ENCODE measurements around the gene KLF17.

The KLF17 gene, protein sequence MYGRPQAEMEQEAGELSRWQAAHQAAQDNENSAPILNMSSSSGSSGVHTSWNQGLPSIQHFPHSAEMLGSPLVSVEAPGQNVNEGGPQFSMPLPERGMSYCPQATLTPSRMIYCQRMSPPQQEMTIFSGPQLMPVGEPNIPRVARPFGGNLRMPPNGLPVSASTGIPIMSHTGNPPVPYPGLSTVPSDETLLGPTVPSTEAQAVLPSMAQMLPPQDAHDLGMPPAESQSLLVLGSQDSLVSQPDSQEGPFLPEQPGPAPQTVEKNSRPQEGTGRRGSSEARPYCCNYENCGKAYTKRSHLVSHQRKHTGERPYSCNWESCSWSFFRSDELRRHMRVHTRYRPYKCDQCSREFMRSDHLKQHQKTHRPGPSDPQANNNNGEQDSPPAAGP

DNA sequence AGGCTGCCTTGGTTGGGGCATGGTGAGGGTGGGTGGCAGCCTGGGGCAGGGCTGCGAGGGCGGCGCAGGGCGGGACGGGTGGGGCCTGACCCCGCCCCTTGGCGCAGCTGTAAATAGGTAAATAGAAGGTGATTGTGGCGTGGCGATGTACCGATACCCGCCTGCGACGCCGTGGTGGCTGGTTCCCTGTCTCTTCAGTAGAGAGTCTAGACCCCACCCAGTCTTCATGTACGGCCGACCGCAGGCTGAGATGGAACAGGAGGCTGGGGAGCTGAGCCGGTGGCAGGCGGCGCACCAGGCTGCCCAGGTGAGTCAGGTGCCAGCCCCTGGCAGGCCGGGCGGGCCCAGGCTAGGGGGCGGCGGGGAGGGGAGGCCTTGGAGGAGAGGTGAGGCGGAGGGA, at the start of gene KLF17:
Gene KLF17, plus strand, starts transcription at position 140 of the 400 bp plus-strand sequence. Its CDS starts 87 bp downstream, at position 227.
- DNase-seq = no peak

DNA sequence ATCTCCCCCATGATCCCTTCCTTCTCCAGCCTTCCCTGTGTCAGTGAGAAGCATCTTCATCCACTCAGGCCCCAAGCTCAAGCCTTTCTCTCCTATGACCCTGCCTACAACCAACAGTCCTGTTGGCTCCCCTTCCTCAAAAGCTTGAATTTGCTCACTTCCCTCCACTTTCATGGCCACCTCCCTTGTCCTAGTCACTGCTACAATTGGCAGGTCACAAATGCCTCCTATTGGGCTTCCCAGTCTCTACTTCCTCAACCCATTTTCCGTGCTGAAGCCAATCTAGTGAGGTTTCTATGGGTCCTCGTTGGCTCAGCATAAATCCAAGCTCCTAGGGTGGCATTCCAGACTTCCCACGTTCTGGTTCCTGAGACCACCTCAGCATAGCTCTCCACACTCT, 47.2 kb upstream of the KLF17 start:
- no peak for DNase-seq

DNA sequence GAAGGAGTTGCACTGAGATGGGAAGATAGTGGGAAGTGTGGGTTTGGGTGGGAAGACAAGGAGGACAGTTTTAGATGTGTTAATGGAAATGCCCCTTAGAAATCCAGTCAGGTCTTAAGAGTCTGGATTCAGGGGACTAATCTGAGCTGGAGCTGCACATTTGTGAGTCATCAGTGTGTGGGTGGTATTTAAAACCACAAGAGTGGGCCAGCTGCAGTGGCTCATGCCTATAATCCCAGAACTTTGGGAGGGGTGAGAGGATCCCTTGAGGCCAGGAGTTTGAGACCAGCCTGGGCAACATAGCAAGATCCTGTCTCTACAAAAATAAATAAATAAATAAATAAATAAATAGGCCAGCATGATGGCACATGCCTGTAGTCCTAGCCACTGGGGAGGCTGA, 46.4 kb upstream of the KLF17 start:
- DNase-seq = peak; percentile 60

DNA sequence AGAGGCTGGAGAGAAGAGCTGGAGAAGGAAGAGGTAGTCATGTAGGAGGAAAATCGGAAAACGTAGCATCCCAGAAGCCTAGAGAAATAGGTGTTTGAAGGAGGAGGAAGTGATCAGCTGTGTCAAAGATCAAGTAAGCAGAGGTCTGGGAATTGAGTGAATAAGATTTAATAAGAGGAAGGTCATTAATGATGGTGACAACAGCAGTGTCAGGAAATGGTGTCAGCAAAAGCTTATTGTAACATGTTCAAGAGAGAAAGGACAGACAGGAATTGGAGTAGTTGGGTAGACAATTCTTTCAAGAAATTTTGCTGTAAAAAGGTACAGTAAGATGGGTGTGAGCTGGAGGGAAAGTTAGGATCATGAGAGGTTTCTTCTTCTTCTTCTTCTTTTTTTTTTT, 45.8 kb upstream of the KLF17 start:
- no peak for DNase-seq

DNA sequence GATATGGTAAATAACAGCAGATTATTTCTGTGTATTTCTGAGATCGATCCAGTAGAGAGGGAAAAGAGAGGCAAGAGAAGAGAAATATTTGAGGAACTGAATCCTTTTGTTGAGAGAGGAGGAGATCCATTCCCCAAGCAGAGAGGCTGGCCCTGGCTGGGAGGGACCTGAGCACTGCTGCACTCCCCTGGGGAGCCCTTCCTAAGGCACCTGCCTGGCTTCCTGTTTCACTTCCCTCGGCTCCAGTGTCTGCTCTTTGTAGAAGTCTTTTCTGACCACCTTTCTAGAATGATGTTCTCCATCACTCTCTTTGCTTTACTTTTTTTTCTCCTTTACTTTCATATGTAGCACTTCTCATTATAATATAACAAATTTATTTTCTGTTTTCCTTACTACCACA, 45.1 kb upstream of the KLF17 start:
- no peak for DNase-seq

DNA sequence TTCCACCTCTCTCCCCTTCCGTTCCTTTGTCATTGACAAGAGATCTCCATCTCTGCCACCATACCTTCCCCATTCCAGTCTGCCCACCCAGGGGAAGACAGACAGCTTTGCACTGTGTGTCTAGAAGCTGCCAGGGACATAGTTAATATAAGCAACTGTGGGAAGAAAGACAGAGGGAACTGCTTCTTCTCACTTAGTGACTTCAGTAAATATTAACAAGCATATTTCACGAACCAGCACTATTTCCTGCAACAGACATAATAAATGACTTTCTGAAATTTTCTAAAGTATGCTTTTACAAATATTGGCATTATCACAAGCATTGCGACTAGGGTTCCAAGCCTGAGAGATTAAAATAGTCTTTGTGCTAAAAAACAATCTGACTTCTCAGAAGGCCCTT, 44.2 kb upstream of the KLF17 start:
- no peak for DNase-seq

DNA sequence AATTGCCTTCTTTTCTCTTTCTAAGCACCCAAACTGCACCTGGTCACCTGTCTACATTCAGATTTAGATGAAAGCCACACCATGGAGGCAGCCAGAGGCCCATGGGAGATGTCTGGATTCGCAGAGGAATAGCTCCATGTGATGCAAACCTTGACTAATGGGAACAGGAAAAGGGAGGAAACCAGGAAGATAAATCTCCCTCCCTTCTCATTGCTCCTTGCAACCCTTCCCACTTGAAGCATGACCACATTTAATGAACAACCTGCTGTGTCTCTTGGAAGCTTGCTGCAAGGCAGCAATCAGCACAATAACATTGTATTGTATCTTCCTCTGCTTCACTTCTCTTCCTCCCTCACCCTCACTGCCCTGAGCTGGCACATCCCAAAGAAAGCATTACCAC, 42.6 kb upstream of the KLF17 start:
- DNase-seq = peak; percentile 99

DNA sequence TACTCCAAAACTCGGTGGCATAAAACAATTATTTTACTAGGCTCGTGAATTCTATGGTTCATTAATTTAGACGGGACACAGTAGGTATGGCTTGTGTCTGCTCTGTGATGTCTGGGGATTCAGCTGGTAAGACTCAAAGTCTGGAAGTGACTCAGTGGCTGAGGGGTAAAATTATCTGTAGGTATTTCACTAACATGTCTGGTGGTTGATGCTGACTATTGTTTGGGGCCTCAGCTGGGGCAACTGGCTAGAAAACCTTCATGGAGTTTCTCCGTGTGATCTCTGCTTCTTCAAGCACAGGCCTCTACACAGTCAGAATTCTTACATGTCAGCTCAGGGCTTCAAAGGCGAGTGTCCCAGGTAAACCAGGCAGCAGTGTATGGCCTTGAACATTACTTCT, 41.2 kb upstream of the KLF17 start:
- DNase-seq = no peak

DNA sequence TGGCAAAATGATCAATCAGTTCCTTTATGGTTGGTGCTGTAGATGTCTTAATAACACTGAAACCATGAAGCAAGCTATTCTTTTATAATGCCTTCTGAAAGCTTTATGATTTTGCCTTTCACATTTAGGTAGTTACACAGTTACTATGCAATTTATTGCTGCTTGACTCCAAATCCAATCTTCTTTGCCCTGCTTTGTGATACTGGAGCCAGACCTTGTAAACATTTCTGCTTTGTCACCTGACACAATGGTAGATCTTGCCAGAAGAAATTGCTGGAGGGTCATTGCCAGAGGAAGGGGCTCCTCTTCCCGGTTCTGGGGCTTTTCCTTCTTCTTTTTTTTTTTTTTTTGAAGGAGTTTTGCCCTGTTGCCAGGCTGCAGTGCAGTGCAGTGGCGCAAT, 40.5 kb upstream of the KLF17 start:
- no peak for DNase-seq

DNA sequence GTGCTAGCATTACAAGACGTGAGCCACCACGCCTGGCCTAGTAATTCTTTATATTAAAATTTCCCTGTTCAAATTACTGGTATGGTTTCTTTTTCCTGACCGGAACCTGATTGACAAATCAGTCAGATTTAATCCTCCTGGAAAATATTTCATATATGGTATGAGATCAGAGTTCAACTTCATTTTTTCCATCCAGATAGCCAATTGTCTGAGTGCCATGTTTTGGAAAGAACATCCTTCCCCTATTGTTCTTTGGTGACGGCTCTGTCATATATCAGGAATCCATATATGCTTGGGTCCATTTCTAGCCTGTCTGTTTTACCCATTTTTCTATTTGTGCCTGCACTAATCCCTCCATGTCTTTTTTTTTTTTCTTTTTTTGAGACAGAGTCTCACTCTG, 39.1 kb upstream of the KLF17 start:
- no peak for DNase-seq

DNA sequence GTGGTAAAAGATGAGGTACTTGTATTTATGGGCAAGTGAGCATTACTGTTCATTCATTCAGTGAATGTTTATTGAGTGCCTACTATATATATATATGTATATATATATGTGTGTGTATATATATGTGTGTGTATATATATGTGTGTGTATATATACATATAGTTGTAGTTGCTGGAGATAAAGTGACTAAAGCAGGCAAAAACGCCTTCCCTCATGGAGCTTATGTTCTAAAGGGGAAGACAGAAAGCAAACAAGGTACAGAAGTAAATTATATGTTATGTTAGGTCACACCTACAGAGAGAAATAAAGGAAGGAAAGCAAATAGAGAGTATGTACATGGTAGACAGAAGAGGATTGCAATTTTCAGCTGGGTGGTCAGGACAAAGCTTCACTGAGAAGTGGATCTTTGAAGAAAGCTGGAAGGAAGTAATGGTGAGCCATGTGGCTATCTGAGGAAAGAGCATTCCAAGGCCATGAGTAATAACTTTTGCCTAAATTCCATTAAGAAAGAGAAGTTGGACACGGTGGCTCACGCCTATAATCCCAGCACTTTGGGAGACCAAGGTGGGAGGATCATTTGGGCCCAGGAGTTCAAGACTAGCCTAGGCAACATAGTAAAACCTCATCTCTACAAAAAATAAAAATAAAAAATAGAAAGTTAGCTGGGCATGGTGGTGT, 33.5 kb upstream of the KLF17 start:
- peak; percentile 70 for DNase-seq

DNA sequence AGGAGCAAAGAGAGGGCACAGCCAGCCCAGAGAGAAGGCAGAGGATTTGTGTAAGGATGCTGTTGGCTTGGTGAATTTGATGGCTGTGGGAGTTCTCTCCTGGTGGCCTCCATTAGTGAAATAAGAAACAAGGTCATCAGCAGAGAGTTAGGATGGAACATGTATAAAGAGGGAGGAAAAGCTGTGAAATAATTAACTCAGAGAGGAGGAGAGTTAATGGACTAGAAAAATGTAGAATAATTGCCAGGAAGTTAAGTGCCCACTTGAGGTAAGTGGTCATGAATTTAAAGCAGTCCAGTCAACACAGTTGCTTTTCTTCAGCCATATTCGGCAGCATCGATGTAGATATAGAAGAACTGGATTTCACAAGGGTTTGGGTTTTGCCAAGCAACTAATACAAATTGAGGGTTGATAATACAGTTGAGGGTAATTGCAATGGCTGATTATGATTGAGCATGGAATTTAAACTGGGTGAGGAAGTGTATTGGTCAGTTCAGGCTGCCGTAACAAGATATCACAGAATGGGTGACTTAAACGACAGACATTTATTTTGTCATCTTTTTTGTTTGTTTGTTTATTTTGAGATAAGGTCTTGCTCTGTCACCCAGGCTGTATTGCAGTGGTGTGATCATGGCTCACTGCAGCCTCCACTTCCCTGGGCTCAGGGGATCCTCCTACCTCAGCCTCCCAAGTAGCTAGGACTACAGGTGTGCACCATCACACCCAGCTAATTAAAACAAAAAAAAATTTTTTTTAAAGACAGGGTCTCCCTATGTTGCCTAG, 31.7 kb upstream of the KLF17 start:
- DNase-seq = peak; percentile 64

DNA sequence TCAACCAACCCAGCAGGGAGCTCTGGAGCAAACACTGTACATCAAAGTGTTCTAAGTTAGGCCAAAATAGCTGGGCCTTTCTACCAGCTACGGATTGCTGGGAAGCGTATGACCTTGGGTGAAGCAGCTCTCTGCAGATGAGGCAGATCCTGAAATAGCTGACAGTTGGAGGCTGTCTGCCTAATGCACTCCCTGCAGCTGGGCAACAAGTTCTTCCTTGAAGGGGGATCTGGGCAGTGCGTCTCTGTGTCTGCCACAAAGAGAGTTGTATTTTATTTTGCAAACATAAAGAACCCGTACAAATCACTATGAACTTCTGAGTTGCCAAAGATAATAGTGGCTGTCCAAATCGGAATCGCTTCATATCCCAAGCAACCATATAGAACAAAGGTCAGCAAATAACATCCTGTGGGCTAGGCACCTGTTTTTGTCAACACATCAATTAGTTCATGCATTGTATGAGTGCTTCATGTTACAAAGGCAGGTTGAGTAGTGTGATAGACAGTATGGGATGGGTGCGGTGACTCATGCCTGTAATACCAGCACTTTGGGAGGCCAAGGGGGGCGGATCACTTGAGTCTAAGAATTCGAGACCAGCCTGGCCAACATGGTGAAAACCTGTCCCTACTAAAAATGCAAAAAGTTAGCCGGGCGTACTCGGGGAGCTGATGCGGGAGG, 29.1 kb upstream of the KLF17 start:
- DNase-seq = no peak

DNA sequence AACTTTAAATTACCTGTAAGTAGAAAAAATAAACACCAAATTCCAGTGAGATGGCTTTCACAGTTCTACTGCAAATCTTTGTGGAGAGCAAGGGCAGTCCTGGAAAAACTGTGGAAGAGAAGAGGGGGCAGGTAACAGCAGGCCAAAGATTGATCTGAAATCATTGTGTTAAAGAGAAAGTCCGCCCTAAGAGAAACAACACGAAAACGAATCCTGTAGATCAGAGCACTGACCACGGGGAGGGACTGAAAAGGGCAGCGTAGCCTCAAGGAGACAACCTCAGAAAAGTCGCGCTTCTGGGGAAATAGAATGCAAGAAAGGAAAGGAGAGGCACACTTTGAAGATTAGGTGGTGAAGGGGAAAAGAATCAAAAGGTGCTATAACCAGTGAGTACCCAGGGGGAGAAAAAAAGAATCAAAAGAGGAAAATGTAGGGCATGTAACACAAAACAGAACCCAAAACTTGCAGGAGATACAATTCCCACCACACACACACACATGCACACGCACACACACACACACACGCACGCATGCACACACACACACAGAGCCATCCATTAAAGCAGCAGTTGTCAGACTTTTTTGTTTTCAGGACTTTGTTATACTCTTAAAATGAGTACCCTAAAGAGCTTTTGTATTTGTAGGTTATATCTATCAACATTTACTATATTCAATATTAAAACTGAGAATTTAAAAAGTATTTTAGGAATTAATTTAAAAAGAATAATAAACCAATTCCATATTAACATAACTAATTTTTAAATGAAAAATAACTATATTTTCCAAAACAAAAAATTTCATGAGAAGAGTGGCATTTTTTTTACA, 28.0 kb upstream of the KLF17 start:
- DNase-seq = no peak

DNA sequence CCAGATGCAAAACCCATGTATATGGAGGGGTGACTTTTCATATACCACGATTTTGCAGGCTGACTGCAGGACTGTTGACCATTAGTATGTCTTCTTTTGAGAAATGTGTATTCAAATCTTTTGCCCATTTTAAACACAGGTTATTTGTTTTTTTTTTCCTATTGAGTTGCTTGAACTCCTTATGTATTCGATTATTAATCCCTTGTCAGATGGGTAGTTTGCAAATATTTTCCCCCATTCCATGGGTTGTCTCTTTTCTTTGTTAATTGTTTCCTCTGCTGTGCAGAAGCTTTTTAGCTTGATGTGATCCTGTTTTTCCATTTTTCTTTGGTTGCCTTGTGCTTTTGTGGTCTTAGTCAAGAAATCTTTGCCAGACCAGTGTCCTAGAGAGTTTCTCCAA, 24.6 kb upstream of the KLF17 start:
- no peak for DNase-seq

DNA sequence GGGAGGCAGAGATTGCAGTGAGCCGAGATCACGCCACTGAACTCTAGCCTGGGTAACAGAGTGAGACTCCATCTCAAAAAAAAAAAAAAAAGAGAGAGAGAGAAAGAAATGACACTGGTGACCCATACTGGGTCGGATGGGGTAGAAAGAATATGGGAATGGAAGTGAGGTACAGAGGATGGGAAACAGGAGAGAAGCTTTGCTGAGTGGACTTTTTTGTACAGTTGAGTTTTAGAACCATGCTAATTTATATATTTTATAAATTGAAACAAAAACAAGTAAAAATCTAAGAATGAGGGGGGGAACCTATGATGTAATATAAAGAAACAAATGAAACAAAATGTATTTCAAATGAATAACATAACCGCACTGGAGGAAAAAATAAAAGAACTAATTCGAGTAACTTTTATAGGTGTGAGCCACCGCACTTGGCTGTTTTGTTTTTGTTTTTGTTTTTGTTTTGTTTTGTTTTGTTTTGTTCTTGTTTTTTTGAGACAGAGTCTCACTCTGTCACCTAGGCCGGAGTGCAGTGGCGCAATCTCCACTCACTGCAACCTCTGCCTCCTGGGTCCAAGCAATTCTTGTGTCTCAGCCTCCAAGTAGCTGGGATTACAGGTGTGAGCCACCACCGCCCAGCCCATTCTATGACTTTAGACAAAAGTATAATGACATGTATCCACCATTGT, 18.3 kb upstream of the KLF17 start:
- no peak for DNase-seq

DNA sequence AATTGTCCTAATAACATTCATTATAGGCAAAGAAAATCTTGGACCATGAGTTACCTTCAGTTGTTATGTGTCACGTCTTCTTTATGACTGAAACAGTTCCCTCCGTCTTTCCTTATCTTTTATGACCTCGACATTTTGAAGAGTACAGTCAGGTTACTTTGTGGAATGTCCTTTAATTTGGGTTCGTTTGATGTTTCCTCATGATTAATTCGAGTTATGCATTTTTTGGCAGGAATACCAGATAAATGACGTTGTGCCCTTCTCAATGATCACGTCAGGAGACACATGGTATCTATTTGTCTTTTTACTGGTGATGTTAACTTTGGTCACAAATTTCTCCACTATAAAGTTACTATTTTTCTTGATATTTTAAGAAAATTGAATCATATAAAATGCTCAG, 17.3 kb upstream of the KLF17 start:
- no peak for DNase-seq

DNA sequence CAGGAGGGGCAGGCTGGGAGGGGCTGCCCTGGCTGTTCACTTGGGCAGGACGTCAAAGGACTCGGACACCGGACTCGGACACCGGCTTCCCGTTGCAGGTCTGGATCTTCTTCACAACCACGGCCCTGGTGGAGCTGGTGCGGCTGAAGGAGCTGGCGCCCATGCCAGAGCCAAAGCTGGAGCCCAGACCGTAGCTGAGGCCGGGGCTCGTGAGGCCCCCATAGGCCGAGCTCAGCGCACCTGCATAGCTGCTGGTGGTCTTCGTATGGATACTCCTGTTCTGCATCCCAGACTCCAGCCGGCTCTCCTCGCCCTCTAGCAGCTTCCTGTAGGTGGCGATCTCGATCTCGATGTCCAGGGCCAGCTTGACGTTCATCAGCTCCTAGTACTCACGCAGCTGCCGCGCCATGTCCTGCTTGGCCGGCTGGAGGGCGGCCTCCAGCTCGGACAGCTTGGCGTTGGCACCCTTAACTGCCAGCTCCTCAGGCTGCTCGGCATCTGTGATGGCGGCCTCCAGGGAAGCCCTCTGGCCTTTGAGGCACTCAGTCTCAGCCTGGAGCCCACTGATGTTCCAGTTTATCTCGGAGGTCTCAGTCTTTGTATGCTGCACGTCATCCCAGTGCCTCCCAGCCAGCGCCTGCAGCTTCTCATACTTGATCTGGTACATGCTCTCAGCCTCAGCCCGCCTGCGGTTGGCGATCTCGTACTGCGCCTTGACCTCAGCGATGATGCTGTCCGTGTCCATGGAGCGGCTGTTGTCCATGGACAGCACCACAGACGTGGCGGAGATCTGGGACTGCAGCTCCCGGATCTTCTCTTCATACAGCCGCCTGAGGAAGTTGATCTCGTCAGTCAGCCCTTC, 15.1 kb upstream of the KLF17 start:
- DNase-seq = no peak

DNA sequence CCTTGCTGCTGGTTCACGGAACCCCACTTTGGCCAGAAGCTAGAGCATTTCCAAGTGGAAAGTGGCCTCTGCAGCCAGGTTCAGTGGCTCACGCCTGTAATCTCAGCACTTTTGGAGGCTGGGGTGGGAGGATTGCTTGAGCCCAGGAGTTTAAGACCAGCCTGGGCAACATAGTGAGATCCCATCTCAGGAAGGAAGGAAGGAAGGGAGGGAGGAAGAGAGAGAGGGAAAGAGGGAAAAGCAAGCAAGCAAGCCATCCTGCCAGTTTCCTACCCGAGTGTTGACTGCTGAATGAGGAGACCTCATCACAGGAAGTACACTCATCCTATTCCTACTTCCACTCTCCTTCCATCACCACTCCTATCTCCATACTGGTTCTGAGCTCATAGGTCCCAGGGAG, 12.8 kb upstream of the KLF17 start:
- DNase-seq = no peak

DNA sequence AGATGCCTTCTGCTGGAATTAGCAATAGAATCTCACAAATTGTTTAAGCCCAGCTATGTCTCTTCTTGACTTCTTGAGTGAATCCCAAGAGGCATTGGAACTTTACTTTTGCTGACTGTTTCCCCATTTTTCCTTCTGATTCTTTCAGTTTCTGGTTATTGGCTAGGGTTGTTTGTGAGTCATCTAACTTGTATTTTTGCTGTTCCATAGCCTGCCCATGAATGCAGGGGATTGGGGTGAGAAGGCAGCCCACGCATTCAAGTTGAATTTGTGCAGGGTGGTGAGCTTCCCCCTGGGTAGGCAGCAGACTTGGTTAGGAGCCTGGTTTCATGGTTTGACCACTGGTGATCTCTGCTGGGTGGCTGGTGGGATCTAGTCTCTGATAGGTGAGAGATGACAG, 10.4 kb upstream of the KLF17 start:
- DNase-seq = peak; percentile 56

DNA sequence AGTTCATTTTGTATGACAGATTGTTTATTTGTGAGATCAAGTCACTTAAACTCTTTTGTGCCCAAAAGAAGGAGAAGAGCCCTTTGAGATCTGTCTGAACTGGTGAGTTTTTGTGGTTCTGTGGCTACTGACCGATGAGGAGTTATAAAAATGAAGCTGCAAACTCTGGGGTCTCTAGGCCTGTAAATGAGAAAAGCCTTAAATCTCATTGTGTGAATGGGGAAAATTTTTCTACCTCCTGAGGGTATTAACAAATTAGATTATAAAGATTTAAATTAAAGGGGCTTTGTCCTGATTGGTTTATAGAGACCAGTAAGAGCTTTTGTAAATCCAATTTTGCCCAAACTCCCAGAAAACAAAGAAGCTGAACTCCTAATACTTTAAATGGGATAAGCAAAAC, 9.7 kb upstream of the KLF17 start:
- DNase-seq = no peak
